GM23248 (cell line): ENCODE data around the gene SYNE2.

Experiments
- EZH2 ChIP-seq: fragments of 200-600 bp; sonication (generic); IDR thresholded peaks from 2 replicates; pipeline ENCODE4 v1.6.1; 2018; ENCODE audit warnings: antibody characterized with exemption, mild to moderate bottlenecking; ENCODE audit not compliant: insufficient read depth, poor library complexity, severe bottlenecking
- EZH2phosphoT487 ChIP-seq: fragments of 200-600 bp; sonication (generic); IDR thresholded peaks from 2 replicates; pipeline ENCODE4 v1.6.1; 2018; ENCODE audit warnings: antibody characterized with exemption, moderate library complexity, mild to moderate bottlenecking, low read depth; ENCODE audit not compliant: insufficient read depth

GRCh38 chr14:64069634-64070359 lies 217.0 kb downstream of the SYNE2 start:
- TF ChIP-seq EZH2 (no peak), EZH2phosphoT487 (no peak)
